Activated CD4-positive, alpha-beta T cell treated with anti-CD3 and anti-CD28 coated beads, Interleukin-2, amount 50 U/mL, for 1 hour (primary cell): ENCODE data around the gene ZNHIT1.
"Not testable (repeated sequence)": the region's sequence is repeated elsewhere in the genome, so short reads cannot be mapped to it uniquely, and the experiment has no call there.

Experiments
- DNase-seq: peaks from one replicate; pipeline ENCODE4 v3.0.0-alpha.2; 2020

The ZNHIT1 gene

DNA sequence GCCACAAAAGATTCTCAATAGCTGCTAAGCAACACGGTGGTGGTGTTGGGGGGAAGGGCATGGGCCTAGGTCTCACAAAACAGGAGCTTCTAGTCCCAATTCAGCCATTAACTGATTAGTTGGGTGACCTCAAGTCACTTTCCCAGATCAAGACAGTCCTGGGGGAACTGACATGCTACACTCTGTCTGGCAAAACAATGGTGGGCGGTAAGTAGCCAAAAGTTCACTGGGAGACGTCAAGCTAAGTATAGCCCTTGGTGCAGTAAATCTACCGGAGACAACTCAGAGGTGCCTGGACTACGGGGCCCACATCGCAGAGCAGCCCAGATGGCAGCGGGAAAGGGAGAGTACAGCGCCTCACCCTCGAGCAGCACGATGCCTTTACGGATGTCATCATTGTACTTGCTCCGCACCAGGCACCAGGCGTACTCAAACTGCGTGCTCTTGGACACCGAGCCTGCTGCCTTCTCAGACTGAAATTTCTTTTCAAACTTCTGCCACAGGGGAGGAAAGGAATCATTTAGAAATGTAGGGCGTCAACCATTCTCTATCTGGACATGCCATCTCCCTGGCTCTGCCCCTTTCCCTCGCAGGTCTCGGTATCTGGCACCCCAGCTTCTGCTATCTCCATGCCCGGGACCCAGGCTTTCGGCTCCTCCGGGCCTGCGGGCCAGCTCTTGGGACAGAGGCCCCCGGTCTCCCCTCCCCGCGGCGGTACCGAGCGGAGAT, 25.8 kb downstream of the ZNHIT1 start:
- no peak for DNase-seq

DNA sequence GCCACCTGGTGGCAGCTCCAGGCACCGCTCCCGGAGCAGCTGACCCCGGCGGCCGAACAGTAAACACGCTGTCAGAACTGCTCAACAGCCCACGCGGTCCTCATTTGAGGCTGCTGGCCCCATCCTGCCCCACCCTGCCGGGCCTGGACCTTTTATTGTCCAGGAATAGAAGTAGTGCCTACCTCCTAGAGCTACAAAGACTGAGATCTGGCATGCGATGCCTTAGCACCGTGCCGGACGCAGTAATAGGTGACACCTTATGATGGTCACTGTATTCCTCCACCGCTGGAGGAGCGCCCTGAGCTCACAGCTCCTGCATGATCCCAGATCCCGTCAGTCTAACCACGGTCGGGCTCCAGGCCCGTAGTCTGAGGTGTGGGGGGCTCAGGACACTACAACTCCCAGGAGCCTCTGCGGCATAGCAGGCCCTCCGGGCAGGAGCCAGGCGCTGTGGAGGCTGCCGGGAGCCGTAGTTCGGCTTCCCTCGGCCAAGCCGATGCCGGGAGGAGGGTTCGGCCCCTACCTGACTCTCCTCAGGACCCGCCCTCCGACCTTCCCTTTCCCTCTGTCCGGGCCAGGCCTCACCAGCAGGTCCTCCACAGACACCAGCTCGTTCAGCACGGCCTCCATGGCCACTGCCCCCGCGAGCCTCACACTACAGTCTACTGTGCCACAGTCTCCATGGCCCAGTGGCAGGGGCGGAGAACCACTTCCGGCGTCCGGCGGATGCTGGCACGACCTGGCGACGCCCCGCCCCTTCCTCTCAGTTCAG, 26.6 kb downstream of the ZNHIT1 start, which contains the start of gene FIS1:
TSS of gene FIS1 (minus strand) at position 707 of the 772 bp plus-strand sequence. CDS start at position 630, 77 bp downstream.
- DNase-seq, result peak; percentile 90

DNA sequence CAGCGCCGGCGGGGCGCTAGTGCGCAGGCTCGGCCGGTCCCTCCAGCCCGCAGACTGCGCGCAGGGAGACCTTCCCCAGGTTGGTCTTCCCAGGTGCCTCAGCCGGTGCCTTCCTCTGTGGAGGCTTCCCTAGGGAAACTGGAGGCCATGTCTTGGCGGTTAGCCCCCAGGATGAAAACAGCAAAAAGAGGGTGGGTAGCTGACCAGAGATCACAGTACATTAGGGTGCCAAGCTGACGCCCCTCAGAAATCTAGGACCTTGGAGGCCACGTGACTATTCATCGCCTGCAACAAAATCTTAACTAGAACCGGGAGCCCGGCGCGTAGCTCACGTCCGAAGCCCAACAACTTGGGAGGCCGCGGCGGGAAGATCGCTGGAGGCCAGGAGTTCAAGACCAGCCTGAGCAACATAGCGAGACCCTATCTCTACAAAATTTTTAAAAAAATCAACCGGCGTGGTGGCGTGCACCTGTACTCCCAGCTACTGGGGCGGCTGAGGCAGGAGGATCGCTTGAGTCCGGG, 27.2 kb downstream of the ZNHIT1 start:
- no peak for DNase-seq

DNA sequence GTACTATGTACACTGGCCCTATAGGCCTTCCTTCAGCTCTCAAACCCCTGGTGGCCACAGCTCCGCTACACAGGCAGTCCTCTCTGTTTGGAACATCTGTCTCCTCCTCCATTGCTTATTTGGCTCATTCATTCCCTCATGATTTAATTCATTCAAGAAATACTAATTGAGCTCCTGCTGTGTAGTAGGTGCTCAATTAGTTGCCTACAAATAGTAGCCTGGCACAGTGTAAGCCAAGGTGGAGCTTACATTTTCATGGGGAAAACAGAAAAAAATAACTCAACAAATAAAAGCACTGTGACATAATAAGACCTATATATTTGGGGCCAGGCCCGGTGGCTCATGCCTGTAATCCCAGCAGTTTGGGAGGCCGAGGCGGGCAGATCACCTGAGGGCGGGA, 30.3 kb downstream of the ZNHIT1 start:
- DNase-seq, result no peak

DNA sequence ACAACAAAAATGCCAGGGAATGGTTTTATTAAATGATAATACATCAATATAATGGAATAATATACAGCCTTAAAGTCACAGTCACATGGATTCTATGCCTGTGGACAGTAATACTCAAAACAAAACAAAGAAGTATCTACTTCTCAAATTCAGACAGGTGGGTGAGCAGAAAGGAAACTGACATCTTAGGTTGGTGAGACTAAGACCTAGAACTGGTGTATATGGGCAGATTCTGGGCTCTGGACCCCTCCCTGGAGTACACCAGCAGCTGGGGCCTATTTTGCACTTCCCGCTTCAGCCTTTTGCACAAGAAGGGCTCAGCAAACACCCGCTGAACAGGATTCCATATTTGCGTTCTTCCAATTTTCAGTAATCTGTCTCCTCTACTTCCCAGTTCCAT, 32.4 kb downstream of the ZNHIT1 start:
- no peak for DNase-seq

DNA sequence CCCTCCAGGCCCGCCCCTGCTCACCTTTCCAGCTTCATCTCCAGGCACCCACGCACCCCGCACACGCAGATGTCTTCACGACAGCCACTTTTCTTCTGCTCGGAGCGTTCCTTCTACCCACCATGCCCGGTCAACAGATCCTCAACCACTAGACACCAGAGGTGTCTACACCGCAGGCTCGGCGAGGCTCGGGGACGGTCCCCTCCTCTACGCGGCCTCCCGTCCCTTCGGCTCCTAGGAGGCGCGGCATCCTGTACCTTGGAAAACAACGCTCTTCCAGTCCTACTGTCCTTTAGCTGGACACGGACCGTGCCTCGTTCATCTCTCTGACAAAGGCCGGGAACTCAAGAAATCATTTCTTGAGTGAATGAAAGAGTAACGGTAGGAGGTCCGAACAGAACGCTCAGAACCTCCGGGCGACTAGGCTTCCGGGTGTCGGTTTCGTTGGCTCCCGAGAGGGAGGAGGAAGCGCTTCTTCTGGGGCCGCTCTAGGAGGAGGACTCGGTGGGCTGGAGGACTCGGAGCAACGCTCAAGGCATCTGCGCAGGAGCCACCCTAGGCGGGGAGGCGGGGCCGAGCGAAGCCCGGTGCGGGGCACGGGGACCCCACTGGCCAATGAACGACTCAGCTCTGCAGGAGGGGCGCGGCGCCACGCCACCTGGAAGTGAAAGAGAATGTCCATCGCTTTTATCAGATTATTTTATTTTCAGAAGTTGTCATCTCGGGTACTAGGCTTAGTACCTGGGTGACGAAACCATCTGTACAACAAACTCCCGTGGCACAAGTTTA, 34.1 kb downstream of the ZNHIT1 start:
- DNase-seq, result peak; percentile 100

DNA sequence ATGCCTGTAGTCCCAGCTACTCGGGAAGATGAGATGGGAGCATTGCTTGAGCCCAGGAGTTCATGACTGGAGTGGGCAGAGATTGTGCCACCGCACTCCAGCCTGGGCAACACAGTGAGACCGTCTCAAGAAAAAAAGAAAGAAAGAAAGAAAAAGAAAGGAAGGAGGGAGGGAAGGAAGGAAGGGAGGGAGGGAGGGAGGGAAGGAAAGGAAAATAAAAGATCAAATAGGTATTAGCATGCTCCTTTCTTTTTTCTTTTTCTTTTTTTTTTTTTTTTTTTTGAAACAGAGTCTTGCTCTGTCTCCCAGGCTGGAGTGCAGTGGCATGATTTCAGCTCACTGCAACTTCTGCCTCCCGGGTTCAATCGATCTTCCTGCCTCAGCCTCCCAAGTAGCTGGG, 35.2 kb downstream of the ZNHIT1 start:
- not testable (repeated sequence) for DNase-seq

DNA sequence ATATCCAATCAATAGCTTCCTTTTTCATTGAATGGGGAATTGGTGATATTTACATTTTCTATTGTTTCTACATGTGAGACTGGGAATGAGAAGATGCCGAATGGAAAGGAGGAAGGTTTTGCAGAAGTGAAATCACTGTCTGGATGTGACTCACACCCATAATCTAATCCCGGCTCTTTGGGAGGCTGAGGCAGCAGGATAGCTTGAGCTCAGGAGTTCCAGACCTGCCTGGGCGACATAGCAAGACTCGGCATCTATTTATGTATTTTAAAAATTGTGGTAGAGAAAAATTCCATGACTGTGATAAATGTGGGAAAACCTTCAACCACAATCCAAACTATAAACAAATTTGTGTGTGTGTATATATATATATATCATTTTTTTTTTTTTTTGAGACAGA, 37.8 kb downstream of the ZNHIT1 start:
- DNase-seq, result no peak

DNA sequence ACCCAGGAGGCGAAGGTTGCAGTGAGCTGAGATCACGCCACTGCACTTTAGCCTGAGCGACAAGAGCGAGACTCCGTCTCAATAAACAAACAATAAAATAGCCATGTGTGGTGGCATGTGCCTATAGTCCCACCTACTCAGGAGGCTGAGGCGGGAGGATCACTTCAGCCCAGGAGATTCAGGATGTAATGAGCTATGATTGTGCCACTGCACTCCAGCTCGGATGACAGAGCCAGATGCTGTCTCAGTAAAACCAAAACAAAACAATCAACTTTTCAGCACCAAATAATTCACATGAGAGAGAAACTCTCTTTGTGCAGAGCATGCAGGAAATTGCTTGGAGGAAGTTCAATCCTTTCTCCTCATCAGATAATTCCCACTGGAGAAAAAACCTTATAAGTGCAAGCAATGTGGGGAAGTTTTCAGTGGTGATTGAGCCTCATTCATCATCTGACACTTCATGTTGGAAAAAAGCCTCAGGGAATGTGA, 40.3 kb downstream of the ZNHIT1 start:
- DNase-seq, result no peak

DNA sequence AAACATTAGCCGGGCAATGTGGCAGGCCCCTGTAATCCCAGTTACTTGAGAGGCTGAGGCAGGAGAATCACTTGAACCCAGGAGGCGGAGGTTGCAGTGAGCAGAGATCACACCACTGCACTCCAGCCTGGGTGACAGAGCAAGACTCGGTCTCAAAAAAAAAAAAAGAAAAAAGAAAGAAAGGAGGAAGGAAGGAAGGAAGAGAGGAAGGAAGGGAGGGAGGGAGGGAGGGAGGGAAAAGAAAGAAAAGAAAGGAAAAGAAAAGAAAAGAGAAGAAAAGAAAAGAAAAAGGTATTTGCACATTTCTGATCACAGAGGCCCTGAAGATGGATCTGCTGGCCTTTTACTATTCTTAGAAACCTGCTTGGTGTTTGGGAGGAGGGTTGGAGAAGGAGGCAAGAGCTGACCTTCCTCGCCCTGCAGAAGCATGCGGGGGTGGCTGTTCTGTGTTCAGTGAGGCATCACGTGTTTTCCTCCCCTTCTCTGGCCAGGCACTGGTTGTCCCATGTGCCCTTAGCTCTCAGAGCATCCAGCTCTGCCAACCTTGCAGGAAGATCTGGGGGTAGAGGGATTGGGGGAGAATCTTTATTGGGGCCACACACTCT, 46.2 kb downstream of the ZNHIT1 start:
- not testable (repeated sequence) for DNase-seq

DNA sequence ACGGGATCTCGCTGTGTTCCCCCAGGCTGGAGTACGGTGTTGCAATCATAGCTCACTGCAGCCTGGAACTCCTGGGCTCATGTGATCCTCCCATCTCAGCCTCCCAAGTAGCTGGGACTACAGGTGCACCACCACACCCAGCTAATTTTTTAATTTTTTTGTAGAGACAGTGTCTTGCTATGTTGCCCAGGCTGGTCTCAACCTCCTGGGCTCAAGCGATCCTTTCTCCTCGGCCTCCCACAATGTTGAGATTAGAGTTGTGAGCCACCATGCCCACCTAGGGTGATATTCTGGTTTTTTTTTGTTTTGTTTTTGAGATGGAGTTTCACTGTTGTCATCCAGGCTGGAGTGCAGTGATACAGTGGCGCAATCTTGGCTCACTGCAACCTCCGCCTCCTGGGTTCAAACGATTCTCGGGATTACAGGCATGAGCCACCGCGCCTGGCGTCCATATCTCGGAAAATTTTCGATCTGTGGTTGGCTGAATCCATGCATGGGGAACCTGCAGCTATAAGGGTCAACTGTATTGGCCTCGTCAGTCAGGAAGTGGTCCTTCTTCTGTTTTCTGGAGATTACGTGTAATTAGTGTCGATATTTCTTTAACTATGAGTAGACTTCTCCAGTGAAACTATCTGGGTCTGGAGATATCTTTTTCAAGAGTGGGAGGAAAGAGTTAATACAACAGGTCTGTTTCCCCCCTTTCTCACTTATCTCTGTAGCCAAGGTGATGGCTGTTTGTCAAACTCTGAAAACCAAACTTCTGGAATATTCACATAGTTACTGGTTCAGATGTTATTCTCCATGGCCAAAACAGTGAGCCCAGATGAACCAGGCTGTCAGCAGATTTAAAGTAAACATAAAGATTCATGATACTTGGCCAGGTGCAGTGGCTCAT, 47.9 kb downstream of the ZNHIT1 start:
- no peak for DNase-seq

DNA sequence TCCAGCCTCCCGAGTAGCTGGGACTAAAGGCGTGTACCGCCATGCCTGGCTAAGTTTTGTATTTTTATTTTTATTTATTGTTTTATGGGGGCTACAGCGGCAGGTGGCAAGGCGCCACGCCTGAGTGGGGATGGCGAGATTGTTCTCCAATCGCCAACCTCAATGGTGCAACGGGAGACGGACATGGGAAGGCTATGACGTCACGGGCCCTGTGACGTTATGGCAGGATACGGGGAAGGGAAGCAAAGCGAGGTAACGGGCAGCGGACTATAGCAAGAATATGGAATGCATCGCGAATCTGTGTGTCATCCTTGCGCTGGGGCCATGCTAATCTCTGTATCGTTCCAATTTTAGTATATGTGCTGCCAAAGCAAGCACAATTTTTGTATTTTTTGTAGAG, 51.7 kb downstream of the ZNHIT1 start:
- DNase-seq, result no peak

DNA sequence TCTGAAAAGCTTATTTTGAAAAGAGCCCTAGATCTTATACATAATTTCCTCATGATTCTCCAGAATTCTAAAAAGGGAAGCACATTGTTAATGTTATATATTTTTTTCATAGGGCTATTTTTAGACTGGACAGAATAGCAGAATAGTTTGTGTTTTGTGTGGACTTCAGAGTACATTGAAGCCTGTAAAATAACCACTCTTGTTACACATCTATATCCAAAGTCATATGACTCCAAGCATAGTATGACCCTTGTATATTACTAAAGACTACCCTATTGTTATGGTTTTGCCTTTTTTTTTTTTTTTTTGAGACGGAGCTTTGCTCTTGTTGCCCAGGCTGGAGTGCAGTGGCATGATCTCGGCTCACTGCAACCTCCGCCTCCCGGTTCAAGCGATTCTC, 53.1 kb downstream of the ZNHIT1 start:
- DNase-seq, result no peak

DNA sequence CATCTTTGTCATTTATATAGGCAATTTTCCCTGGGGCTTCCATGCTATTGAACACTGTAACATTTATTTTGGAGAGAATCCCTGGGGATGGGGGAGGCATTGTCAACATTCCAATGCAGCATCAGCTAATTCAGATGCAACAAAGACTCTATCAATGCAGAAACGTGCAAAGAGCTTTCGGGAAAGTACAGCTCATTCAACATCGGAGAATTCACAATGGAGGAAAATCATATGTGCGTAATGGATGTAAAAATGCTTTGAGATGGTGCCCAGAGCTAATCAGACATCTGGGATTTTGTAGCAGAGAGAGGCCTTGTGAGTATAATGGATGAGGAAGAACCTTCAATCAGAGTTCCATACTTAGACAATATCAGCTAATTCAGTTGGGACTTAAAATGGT, 55.2 kb downstream of the ZNHIT1 start:
- no peak for DNase-seq
